Progenitor cell of endocrine pancreas (in vitro differentiated cells): ENCODE data around the gene PLA2G10. TPM values are rescaled to one million over a fixed set of nuclear protein-coding genes. Genes with fewer than 3 reads are reported as not detected.

Source experiments
- DNase-seq: peaks from one replicate; pipeline ENCODE4 v3.0.0; 2021; ENCODE audit warnings: low spot score; ENCODE audit not compliant: unreplicated experiment
- H3K27ac Mint-ChIP-seq: 2 replicates; pipeline ENCODE4 v1.8.0; 2021; ENCODE audit warnings: mild to moderate bottlenecking, moderate library complexity, mixed read lengths
- H3K27me3 Mint-ChIP-seq: 2 replicates; pipeline ENCODE4 v1.8.0; 2021; ENCODE audit warnings: mixed read lengths
- H3K36me3 Mint-ChIP-seq: 2 replicates; pipeline ENCODE4 v1.8.0; 2022; ENCODE audit warnings: mixed read lengths; ENCODE audit not compliant: insufficient read depth
- H3K4me1 Mint-ChIP-seq: 2 replicates; pipeline ENCODE4 v1.8.0; 2021; ENCODE audit warnings: low read depth, mixed read lengths
- H3K4me3 Mint-ChIP-seq: 2 replicates; pipeline ENCODE4 v1.8.0; 2021; ENCODE audit warnings: low read depth, mild to moderate bottlenecking, moderate library complexity, mixed read lengths
- H3K9me3 Mint-ChIP-seq: 2 replicates; pipeline ENCODE4 v1.8.0; 2021; ENCODE audit warnings: low read depth, mixed read lengths
- CTCF ChIP-seq: fragments of 200-600 bp; sonication (generic); IDR thresholded peaks from one replicate; pipeline ENCODE4 v1.5.0; 2021; ENCODE audit warnings: antibody characterized with exemption, mild to moderate bottlenecking; ENCODE audit not compliant: unreplicated experiment
- total RNA-seq: library from RNA; stranded (reverse); gene quantifications from 2 replicates; pipeline ENCODE4 v1.2.1, GENCODE V29; 2021

Gene PLA2G10
- total RNA-seq, 1 donor from 2014 or later, result 2.2 TPM

GRCh38 chr16:14672403-14672971, 21.6 kb downstream of the PLA2G10 start:
- no peak for TF ChIP-seq CTCF
- Mint-ChIP-seq H3K27ac (no peak overlapping the region), H3K4me1 (peaks cover 7% of the 10 kb centered on the region), H3K27me3 (no peaks in the 10 kb centered on the region), H3K4me3 (no peak overlapping the region), H3K36me3 (peaks cover 5% of the 10 kb centered on the region), H3K9me3 (no peaks in the 10 kb centered on the region)
- no peak for DNase-seq

- no peaks in the 10 kb centered on the region for H3K27me3 Mint-ChIP-seq
- no peak for DNase-seq
Observed at GRCh38 chr16:14669776-14670175, 24.3 kb downstream of the PLA2G10 start.

GRCh38 chr16:14668556-14669223, 25.4 kb downstream of the PLA2G10 start:
- Mint-ChIP-seq H3K4me3 (no peak overlapping the region), H3K9me3 (no peaks in the 10 kb centered on the region), H3K27ac (no peak overlapping the region), H3K36me3 (peaks cover 20% of the 10 kb centered on the region), H3K4me1 (peaks cover 7% of the 10 kb centered on the region), H3K27me3 (no peaks in the 10 kb centered on the region)
- TF ChIP-seq CTCF, result no peak
- DNase-seq, result no peak

More at GRCh38 chr16:14669776-14670175, 24.3 kb downstream of the PLA2G10 start:
- TF ChIP-seq CTCF, result no peak
- no peak overlapping the region for H3K27ac Mint-ChIP-seq
- peaks cover 13% of the 10 kb centered on the region for H3K36me3 Mint-ChIP-seq
- H3K4me3 Mint-ChIP-seq, result no peak overlapping the region
- no peaks in the 10 kb centered on the region for H3K9me3 Mint-ChIP-seq
- peaks cover 7% of the 10 kb centered on the region for H3K4me1 Mint-ChIP-seq

- no peak for DNase-seq
- H3K4me3 Mint-ChIP-seq, result no peak overlapping the region
- peaks cover 9% of the 10 kb centered on the region for H3K4me1 Mint-ChIP-seq
- H3K27me3 Mint-ChIP-seq, result no peaks in the 10 kb centered on the region
- H3K36me3 Mint-ChIP-seq, result peaks cover 24% of the 10 kb centered on the region
- no peak for TF ChIP-seq CTCF
- peak overlapping the region; percentile 57 for H3K27ac Mint-ChIP-seq
- no peaks in the 10 kb centered on the region for H3K9me3 Mint-ChIP-seq
Observed at GRCh38 chr16:14667347-14668266, 26.5 kb downstream of the PLA2G10 start.

GRCh38 chr16:14658063-14658462, 36.0 kb downstream of the PLA2G10 start:
- Mint-ChIP-seq H3K27ac (peak overlapping the region; percentile 69), H3K9me3 (peaks cover 6% of the 10 kb centered on the region), H3K27me3 (no peaks in the 10 kb centered on the region), H3K4me3 (no peak overlapping the region), H3K36me3 (peaks cover 32% of the 10 kb centered on the region), H3K4me1 (peaks cover 27% of the 10 kb centered on the region)
- no peak for DNase-seq
- TF ChIP-seq CTCF, result no peak
